Fibroblast of skin of abdomen (primary cell): ENCODE measurements around the gene TNXB.
"Not testable (repeated sequence)": the region's sequence is repeated elsewhere in the genome, so short reads cannot be mapped to it uniquely, and the experiment has no call there.

Experiments used
- DNase-seq: peaks from one replicate; pipeline ENCODE4 v3.0.0-alpha.2; 2013

TNXB gene

DNA sequence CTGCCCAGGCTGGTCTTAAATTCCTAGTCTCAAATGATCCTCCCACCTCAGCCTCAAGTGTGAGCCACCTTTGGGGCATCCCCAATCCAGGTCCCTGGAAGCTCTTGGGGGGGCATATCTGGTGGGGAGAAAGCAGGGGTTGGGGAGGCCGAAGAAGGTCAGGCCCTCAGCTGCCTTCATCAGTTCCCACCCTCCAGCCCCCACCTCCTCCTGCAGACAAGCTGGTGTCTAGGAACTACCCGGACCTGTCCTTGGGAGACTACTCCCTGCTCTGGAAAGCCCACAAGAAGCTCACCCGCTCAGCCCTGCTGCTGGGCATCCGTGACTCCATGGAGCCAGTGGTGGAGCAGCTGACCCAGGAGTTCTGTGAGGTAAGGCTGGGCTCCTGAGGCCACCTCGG, 70.3 kb downstream of the TNXB start:
- not testable (repeated sequence) for DNase-seq

DNA sequence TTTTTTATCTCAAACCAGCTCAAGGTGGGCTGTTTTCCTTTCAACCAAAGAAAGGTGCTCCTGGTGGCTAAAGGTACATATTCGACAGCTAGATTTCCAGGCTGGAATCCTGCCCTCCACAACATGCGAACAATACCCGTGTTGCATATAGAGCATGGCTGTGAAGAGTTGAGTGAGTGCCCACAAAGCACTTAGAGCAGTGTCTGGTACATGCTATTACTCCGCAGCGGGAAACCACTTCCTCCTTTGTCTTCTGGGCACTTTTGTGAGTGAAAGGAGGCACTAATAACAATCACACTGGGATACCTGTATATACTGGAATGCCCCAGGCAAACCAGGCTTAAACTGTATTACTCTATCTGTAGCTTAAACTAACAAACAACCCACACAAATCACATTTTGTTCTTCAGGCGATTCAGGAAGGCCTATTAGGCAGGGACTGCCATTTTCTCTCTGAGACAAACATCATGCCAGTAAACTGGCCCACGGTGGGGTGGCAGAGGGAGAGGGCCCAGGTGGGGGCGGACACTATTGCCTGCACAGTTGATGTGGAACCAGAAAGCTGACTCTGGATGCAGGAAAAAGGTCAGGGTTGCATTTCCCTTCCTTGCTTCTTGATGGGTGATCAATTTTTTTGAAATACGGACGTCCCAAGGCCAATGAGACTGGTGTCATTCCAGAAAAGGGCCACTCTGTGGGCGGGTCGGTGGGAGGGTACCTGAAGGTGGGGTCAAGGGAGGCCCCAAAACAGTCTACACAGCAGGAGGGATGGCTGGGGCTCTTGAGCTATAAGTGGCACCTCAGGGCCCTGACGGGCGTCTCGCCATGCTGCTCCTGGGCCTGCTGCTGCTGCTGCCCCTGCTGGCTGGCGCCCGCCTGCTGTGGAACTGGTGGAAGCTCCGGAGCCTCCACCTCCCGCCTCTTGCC, 71.3 kb downstream of the TNXB start, which contains the start of gene CYP21A2:
TSS of gene CYP21A2 (plus strand) at position 818 of the 927 bp plus-strand sequence. CDS start at position 826, 8 bp downstream.
- DNase-seq, result not testable (repeated sequence)

GRCh38 chr6:32037136-32037535, 72.0 kb downstream of the TNXB start:
- DNase-seq, result not testable (repeated sequence)

DNA sequence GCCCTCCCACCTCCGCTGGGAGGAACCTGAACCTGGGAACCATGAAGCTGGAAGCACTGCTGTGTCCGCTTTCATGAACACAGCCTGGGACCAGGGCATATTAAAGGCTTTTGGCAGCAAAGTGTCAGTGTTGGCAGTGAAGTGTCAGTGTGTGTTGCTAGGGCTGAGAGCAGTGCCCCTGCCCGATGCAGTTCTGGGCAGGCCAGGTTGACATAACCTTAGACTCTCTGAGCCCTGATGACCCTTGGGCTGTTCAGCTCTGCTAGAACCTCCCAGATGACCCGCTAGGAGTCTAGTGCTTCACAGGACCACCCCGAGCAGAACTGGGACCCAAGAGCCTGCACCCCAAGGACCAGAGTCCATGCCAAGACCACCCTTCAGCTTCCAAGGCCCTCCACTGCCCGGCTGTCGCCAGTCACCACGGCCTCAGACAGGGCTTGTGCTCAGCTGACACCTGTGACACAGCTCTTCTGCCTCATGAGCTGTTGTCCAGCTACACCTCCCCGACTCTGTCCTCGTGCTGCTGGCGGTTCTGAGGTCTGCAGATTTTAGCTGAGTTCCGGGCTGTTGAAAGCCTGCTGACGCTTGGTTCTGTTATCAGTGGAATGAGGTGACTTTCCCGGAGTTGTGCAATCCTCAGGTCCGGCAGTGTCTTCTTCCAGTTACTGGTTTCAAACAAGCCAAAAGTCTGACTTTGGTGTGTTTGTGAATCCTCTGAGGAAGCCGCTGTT, 73.7 kb downstream of the TNXB start:
- DNase-seq, result not testable (repeated sequence)

- not testable (repeated sequence) for DNase-seq
Measured at GRCh38 chr6:32029553-32029952, 79.6 kb downstream of the TNXB start.

GRCh38 chr6:32028631-32029030, 80.5 kb downstream of the TNXB start:
- DNase-seq, result not testable (repeated sequence)

- not testable (repeated sequence) for DNase-seq
Measured at GRCh38 chr6:32022100-32022499, 87.0 kb downstream of the TNXB start.

- DNase-seq, result not testable (repeated sequence)
Measured at GRCh38 chr6:32014547-32014946, 94.6 kb downstream of the TNXB start, which contains the start of gene C4B. C4B (plus strand) TSS chr6:32014795; CDS start chr6:32014846, 51 bp downstream.

GRCh38 chr6:32013738-32014137, 95.4 kb downstream of the TNXB start:
- DNase-seq, result not testable (repeated sequence)

DNA sequence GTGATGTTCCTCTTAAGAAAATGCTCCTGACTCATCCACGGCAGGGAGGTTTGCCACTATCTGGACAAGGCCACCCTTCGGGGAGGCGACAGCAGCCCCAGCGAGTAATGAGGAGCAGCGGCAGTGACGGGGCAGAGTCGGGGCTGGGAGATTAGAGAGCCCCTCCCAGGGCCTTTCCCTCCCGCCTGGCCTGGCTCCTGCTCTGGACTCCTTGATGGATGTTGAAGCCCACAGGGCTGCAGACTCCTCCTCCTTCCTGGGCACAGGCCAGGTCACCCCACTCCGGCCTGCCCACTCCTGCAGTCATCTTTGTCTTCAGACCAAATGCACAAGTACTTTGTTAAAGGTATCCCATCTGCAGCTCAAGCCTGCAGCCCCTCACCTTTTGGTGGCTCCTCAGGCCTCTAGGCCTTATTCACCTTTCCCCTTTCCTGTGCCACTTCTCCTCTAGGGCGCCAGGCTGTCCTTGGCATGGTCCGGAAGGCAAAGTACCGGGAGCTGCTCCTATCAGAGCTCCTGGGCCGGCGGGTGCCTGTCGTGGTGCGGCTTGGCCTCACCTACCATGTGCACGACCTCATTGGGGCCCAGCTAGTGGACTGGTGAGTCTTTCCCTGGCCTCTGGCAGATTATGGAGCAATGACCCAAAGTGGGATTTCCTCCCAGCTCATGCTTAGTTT, 96.1 kb downstream of the TNXB start:
- DNase-seq, result not testable (repeated sequence)

DNA sequence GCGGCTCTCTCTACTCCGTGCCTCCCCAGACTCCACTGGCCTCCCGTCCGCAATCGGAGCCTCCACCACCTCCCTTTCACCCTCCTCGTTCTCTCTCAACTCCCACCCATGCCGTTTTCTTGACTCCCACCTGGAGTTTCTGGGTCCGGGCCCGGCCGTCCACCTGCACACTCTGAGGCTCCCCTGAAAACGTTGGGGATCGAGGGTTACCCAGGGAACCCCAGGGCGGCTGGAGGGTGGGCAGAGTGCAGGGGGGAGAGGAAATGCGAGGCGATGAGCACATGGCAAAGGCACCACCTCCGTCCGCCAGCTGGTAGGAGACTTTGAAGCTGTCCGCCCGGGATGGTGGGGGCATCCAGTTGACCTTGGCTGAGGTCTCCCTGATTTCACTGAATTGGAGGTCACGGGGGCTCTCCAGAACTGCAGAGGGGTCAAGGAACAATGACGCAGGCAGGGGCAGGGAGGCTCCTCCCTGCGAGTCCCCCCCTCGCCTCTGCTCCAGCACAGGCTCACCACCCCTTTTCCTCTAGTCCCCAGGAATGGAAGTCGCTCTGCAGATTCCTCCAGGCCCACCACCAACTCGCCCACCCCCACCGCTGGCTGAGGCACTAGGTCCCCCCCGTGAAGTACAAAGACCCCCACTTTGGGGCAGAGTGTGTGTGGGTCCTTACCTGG, 98.1 kb downstream of the TNXB start:
- not testable (repeated sequence) for DNase-seq

DNA sequence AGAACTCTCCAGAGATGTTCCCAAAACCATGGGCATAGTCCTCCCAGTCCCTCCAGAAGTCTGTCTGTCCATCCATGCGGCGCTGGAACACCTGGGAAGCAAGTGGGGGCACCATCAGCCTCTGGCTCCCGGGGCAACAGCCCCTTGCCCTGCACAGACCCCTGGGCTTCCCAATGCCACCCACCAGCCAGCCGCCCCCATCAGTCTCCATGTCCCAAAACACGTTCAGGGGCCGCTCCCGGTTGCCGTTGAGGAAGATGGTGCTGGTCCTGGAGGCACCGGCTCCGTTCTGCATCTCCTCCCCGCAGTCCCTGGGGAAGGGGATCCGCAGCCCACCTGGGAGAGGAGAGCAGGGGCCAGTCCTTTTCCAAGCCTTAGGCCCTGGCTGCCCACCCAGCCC, 99.6 kb downstream of the TNXB start:
- not testable (repeated sequence) for DNase-seq

- DNase-seq, result not testable (repeated sequence)
Measured at GRCh38 chr6:32008616-32009015, 100.5 kb downstream of the TNXB start.

GRCh38 chr6:32008037-32008436, 101.1 kb downstream of the TNXB start:
- DNase-seq, result not testable (repeated sequence)

DNA sequence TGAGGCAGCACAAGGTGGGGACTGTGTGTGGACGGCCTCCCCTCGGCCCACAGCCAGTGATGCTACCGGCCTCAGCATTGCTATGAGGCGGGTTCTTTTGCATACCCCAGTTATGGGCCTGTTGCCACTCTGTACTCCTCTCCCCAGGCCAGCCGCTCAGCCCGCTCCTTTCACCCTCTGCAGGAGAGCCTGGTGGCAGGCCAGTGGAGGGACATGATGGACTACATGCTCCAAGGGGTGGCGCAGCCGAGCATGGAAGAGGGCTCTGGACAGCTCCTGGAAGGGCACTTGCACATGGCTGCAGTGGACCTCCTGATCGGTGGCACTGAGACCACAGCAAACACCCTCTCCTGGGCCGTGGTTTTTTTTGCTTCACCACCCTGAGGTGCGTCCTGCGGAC, 102.1 kb downstream of the TNXB start:
- DNase-seq, result not testable (repeated sequence)

DNA sequence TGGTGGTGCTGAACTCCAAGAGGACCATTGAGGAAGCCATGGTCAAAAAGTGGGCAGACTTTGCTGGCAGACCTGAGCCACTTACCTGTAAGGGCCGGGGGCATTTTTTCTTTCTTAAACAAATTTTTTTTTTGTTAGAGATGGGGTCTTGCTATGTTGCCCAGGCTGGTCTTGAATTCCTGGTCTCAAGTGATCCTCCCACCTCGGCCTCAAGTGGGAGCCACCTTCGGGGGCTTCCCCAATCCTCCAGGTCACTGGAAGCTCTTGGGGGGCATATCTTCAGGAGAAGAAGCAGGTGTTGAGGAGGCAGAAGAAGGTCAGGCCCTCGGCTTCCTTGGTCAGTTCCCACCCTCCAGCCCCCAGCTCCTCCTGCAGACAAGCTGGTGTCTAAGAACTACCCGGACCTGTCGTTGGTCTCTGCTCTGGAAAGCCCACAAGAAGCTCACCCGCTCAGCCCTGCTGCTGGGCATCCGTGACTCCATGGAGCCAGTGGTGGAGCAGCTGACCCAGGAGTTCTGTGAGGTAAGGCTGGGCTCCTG, 103.1 kb downstream of the TNXB start:
- DNase-seq, result not testable (repeated sequence)

DNA sequence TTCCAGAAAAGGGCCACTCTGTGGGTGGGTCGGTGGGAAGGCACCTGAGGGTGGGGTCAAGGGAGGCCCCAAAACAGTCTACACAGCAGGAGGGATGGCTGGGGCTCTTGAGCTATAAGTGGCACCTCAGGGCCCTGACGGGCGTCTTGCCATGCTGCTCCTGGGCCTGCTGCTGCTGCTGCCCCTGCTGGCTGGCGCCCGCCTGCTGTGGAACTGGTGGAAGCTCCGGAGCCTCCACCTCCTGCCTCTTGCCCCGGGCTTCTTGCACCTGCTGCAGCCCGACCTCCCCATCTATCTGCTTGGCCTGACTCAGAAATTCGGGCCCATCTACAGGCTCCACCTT, 103.6 kb downstream of the TNXB start:
- not testable (repeated sequence) for DNase-seq

DNA sequence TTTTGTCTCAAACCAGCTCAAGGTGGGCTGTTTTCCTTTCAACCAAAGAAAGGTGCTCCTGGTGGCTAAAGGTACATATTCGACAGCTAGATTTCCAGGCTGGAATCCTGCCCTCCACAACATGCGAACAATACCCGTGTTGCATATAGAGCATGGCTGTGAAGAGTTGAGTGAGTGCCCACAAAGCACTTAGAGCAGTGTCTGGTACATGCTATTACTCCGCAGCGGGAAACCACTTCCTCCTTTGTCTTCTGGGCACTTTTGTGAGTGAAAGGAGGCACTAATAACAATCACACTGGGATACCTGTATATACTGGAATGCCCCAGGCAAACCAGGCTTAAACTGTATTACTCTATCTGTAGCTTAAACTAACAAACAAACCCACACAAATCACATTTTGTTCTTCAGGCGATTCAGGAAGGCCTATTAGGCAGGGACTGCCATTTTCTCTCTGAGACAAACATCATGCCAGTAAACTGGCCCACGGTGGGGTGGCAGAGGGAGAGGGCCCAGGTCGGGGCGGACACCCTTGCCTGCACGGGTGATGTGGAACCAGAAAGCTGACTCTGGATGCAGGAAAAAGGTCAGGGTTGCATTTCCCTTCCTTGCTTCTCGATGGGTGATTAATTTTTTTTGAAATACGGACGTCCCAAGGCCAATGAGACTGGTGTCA, 104.1 kb downstream of the TNXB start:
- not testable (repeated sequence) for DNase-seq

DNA sequence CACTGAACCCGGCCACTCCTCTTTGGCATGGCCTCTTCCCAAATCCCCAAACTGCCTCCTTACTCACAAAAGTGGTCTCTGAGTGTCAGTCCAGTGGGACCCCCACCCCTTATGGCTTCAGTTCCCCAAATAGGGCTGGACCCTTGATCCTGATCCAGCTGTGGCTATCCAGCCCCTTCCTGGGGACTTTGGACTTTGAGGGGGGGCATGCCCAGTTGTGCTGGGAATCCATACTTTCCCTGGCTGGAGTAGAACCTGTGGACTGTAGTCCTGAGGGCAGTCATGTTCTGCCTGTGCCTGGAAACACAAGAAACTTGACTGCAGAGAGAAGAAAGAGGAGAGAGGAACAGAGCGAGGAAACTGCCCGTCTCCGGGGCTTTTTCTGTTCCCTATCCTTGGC, 104.7 kb downstream of the TNXB start:
- DNase-seq, result not testable (repeated sequence)

- DNase-seq, result not testable (repeated sequence)
Measured at GRCh38 chr6:32003301-32003700, 105.8 kb downstream of the TNXB start.
